Rectal smooth muscle tissue (tissue), 1 donor: ENCODE results near the gene NTM.

ENCODE experiments used
- H3K27ac ChIP-seq: one replicate; pipeline ENCODE4 v1.7.0; 2013; ENCODE audit warnings: low read depth, low read length, inconsistent platforms
- H3K27me3 ChIP-seq: one replicate; pipeline ENCODE4 v1.7.0; 2013; ENCODE audit warnings: low read length; ENCODE audit not compliant: control insufficient read depth, insufficient read depth
- H3K36me3 ChIP-seq: one replicate; pipeline ENCODE4 v1.7.0; 2013; ENCODE audit warnings: low read length; ENCODE audit not compliant: control insufficient read depth, insufficient read depth
- H3K4me1 ChIP-seq: one replicate; pipeline ENCODE4 v1.7.0; 2013; ENCODE audit warnings: low read length; ENCODE audit not compliant: control insufficient read depth, insufficient read depth
- H3K4me3 ChIP-seq: one replicate; pipeline ENCODE4 v1.7.0; 2013; ENCODE audit warnings: low read length
- H3K9ac ChIP-seq: one replicate; pipeline ENCODE4 v1.7.0; 2013; ENCODE audit warnings: low read length

NTM gene

GRCh38 chr11:131802440-131803115, 432.2 kb downstream of the NTM start:
- Histone ChIP-seq H3K27me3 (no peaks in the 10 kb centered on the region), H3K4me1 (no peaks in the 10 kb centered on the region), H3K27ac (no peak overlapping the region), H3K9ac (no peak overlapping the region), H3K36me3 (no peaks in the 10 kb centered on the region), H3K4me3 (no peak overlapping the region)

DNA sequence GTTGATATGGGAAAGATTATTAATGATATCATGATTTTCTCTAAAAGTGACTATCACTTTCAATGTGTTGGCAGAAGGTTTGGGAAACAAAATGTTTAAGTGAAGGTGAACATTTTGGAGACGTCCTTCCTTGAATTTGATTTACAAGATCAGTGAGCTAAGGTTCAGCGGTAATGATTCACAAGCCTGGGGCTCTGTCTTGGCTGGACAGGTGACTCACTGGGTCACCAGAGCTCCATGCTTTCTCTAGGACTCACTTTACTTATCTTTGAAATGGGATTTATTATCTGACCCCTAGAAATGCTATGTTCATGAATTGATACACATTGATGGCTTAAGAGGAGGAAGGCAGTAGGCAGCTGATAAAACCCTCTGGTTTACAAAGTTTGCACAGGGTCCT, 437.5 kb downstream of the NTM start:
- Histone ChIP-seq H3K27me3 (no peaks in the 10 kb centered on the region), H3K9ac (no peak overlapping the region), H3K36me3 (no peaks in the 10 kb centered on the region), H3K4me1 (no peaks in the 10 kb centered on the region), H3K4me3 (no peak overlapping the region), H3K27ac (no peak overlapping the region)

- H3K36me3 ChIP-seq, result no peaks in the 10 kb centered on the region
- H3K27me3 ChIP-seq, result no peaks in the 10 kb centered on the region
- H3K9ac ChIP-seq, result no peak overlapping the region
- H3K4me1 ChIP-seq, result no peaks in the 10 kb centered on the region
- no peak overlapping the region for H3K27ac ChIP-seq
- H3K4me3 ChIP-seq, result no peak overlapping the region
Measured at GRCh38 chr11:131808470-131808869, 438.1 kb downstream of the NTM start.

DNA sequence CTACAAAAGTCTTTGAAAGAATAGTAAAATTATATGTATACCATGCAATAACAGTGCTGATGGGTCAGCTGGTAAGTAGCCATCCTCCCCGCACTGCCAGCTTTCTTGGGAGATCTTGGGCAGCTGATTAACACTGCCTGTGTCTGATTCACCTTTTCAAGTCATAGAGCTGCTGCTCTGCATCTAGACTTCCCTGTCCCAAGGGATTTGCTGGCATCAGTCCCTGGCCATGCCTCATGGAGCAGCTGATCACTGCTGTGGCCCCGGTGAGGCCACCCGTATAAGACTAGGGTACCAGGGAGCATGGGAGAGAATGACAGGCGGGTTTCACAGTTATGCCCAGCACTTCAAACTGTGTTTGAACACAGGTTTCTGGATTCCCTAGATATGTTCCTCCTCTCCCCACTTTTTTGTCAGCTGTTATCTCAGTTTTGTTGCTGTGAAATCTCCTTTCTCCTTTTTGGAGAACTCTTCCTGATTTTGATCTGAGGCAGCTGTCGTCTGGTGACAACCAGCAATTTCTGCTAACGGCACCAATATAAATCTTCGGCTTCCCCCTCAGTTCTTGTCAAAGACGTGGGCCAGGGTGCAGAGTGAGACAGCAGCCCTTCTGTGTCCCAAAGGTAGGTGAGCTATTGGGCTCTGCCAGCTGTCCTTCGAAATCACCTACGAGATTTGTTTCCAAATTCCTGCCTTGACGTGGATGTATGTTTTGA, 438.9 kb downstream of the NTM start:
- no peaks in the 10 kb centered on the region for H3K36me3 ChIP-seq
- no peaks in the 10 kb centered on the region for H3K4me1 ChIP-seq
- H3K27ac ChIP-seq, result no peak overlapping the region
- H3K9ac ChIP-seq, result no peak overlapping the region
- H3K4me3 ChIP-seq, result no peak overlapping the region
- no peaks in the 10 kb centered on the region for H3K27me3 ChIP-seq

- H3K4me3 ChIP-seq, result no peak overlapping the region
- no peaks in the 10 kb centered on the region for H3K27me3 ChIP-seq
- no peak overlapping the region for H3K9ac ChIP-seq
- no peaks in the 10 kb centered on the region for H3K36me3 ChIP-seq
- no peaks in the 10 kb centered on the region for H3K4me1 ChIP-seq
- no peak overlapping the region for H3K27ac ChIP-seq
Measured at GRCh38 chr11:131810541-131810940, 440.1 kb downstream of the NTM start.

- no peak overlapping the region for H3K27ac ChIP-seq
- H3K4me3 ChIP-seq, result no peak overlapping the region
- H3K27me3 ChIP-seq, result no peaks in the 10 kb centered on the region
- H3K9ac ChIP-seq, result no peak overlapping the region
- no peaks in the 10 kb centered on the region for H3K36me3 ChIP-seq
- H3K4me1 ChIP-seq, result no peaks in the 10 kb centered on the region
Measured at GRCh38 chr11:131811383-131811782, 441.0 kb downstream of the NTM start.

DNA sequence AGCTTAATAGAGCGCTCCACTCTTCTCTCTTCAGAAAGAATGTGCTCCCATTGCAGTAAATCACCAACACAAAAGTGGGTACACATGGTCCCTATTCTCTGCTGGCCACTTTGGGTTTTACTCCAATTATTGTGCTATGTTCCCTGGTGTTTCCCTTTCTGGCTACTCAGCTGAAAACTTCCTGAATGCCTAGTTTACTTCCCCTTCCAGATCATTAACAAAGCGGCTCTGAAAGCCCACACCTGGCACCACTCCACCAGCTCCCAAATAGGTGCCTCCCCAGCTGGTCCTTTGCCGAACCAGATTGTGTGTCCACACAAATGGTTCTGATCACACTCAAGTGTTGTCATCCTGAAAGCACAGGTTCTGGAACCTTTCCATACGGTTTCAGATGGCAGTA, 443.7 kb downstream of the NTM start:
- no peaks in the 10 kb centered on the region for H3K27me3 ChIP-seq
- H3K4me1 ChIP-seq, result no peaks in the 10 kb centered on the region
- H3K36me3 ChIP-seq, result no peaks in the 10 kb centered on the region
- no peak overlapping the region for H3K27ac ChIP-seq
- no peak overlapping the region for H3K4me3 ChIP-seq
- H3K9ac ChIP-seq, result no peak overlapping the region

GRCh38 chr11:131815590-131815989, 445.2 kb downstream of the NTM start:
- no peak overlapping the region for H3K27ac ChIP-seq
- H3K27me3 ChIP-seq, result no peaks in the 10 kb centered on the region

GRCh38 chr11:131816051-131816450, 445.6 kb downstream of the NTM start:
- H3K9ac ChIP-seq, result no peak overlapping the region
- no peaks in the 10 kb centered on the region for H3K4me1 ChIP-seq
- no peak overlapping the region for H3K27ac ChIP-seq
- no peak overlapping the region for H3K4me3 ChIP-seq
- H3K36me3 ChIP-seq, result no peaks in the 10 kb centered on the region
- no peaks in the 10 kb centered on the region for H3K27me3 ChIP-seq

More at GRCh38 chr11:131815590-131815989, 445.2 kb downstream of the NTM start:
- Histone ChIP-seq H3K9ac (no peak overlapping the region), H3K36me3 (no peaks in the 10 kb centered on the region), H3K4me1 (no peaks in the 10 kb centered on the region), H3K4me3 (no peak overlapping the region)

GRCh38 chr11:131817687-131818188, 447.3 kb downstream of the NTM start:
- Histone ChIP-seq H3K36me3 (no peaks in the 10 kb centered on the region), H3K4me3 (no peak overlapping the region), H3K27me3 (no peaks in the 10 kb centered on the region), H3K27ac (no peak overlapping the region), H3K9ac (no peak overlapping the region), H3K4me1 (no peaks in the 10 kb centered on the region)

GRCh38 chr11:131819865-131820264, 449.4 kb downstream of the NTM start:
- Histone ChIP-seq H3K27me3 (no peaks in the 10 kb centered on the region), H3K36me3 (no peaks in the 10 kb centered on the region), H3K4me3 (no peak overlapping the region), H3K27ac (no peak overlapping the region), H3K4me1 (no peaks in the 10 kb centered on the region), H3K9ac (no peak overlapping the region)

DNA sequence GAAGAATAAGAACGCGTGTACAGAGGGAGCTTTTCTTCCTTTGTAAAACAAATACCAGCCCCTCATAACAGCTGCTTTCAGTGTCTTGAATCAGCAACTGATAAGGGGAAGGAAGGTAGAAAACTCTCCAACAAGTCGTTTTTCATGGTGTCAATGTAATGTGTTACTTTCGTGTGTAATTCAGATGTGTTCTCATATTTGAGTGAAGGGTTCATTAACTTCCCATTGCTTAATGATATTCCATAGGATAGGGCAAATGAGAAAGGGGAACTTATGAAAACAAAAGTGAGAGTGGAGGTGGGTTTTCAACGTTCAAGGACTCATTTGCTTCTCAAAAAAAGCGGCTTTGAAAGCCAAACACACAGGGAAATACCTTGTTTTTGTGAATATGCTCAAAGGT, 452.1 kb downstream of the NTM start:
- no peak overlapping the region for H3K9ac ChIP-seq
- H3K27ac ChIP-seq, result no peak overlapping the region
- no peaks in the 10 kb centered on the region for H3K4me1 ChIP-seq
- no peak overlapping the region for H3K4me3 ChIP-seq
- H3K36me3 ChIP-seq, result no peaks in the 10 kb centered on the region
- H3K27me3 ChIP-seq, result no peaks in the 10 kb centered on the region

- no peak overlapping the region for H3K27ac ChIP-seq
- no peaks in the 10 kb centered on the region for H3K27me3 ChIP-seq
- H3K4me1 ChIP-seq, result no peaks in the 10 kb centered on the region
- no peak overlapping the region for H3K9ac ChIP-seq
- no peaks in the 10 kb centered on the region for H3K36me3 ChIP-seq
- no peak overlapping the region for H3K4me3 ChIP-seq
Measured at GRCh38 chr11:131823772-131824171, 453.4 kb downstream of the NTM start.
